Measurements from ENCODE around the gene BRD7.

BRD7 gene

DNA sequence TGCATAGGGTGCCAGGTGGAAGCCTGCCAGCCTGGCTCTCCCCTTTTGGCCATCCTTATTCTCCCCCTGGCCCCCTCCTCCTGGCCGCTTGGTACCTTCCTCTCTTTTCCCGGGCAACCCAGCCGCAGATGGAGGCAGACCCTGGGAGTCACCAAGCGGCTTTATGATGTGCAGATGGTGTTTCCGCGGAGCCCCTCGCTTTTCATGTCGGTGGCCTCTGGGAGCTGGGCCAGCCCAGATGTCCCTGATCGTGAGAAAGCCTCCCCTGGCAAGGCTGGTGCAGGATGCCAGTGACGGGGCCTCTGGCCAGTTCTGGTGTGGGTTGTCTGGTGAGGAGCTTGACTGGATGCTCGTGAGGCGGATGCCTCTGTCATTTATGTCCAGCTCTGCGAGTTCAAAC is 18.0 kb upstream of the BRD7 start:
- Histone ChIP-seq H3K9ac (ENCODE audit: low read length) (no peak overlapping the region), H3K27me3 (replicated peaks; ENCODE audit: control insufficient read depth, insufficient read depth, low read length) (peaks cover 47% of the 10 kb centered on the region), H3K4me1 (ENCODE audit: control insufficient read depth, insufficient read depth, low read length) (no peaks in the 10 kb centered on the region), H3K36me3 (ENCODE audit: control insufficient read depth, insufficient read depth, low read length, severe bottlenecking) (no peaks in the 10 kb centered on the region), H3K9me3 (ENCODE audit: control insufficient read depth, low read length) (no peaks in the 10 kb centered on the region), H3K4me3 (ENCODE audit: low read length) (no peak overlapping the region)
- no peak for DNase-seq (ENCODE audit: low read depth)

DNA sequence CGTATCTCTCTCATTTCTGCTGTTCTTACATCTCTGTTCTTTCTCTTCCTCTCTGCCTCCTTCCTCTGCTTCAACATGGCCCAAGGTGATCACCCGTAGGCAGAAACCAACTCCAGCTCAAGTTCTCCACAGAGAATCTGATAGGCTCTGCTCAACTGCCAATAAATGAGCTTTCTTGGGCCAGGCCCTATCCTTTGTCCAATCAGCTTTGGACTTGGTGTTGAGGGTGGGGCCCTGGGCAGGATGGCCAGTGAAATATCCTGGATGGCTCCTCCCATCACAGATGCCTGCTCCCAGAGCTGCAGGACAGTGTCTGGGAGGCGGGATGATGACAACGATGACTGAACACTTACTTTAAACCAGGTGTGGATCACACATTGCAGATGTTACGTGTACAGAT is 17.4 kb upstream of the BRD7 start:
- no peak for DNase-seq (ENCODE audit: low read depth)
- peaks cover 47% of the 10 kb centered on the region for H3K27me3 ChIP-seq (replicated peaks; ENCODE audit: control insufficient read depth, insufficient read depth, low read length)
- H3K4me1 ChIP-seq (ENCODE audit: control insufficient read depth, insufficient read depth, low read length): no peaks in the 10 kb centered on the region
- no peak overlapping the region for H3K4me3 ChIP-seq (ENCODE audit: low read length)
- H3K36me3 ChIP-seq (ENCODE audit: control insufficient read depth, insufficient read depth, low read length, severe bottlenecking): no peaks in the 10 kb centered on the region
- no peaks in the 10 kb centered on the region for H3K9me3 ChIP-seq (ENCODE audit: control insufficient read depth, low read length)
- H3K9ac ChIP-seq (ENCODE audit: low read length): no peak overlapping the region

DNA sequence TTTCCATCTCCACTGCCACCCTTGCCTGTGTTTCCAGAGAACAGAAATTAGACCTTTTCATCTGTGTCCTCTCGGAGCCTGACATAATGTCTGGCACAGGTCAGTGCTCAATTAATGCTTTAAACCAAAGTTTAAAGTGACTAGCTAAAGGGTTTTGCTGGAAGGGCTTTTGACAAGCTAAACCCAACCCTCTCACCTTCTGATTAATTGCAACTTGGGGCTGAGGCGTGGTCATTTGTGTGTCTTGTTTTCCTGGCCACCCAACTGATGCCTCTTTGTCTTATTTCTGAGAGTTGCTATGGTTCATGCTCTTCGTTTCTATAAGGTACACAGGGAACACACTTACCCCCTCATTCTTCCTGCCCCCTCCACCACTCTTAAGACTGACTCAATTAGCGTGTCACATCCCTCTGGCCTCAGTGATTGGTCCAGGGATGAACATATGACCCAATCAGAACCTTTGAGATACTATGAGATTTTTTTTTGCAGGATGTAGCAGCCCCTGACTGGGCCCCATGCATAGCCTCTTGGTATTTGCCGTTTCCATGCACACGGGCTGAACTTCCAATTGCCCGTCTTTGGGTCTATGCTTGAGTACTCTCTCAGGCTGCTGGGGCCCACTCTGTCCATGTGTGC is 15.8 kb upstream of the BRD7 start:
- no peak for DNase-seq (ENCODE audit: low read depth)
- Histone ChIP-seq H3K9me3 (ENCODE audit: control insufficient read depth, low read length) (no peaks in the 10 kb centered on the region), H3K4me3 (ENCODE audit: low read length) (no peak overlapping the region), H3K9ac (ENCODE audit: low read length) (no peak overlapping the region), H3K36me3 (ENCODE audit: control insufficient read depth, insufficient read depth, low read length, severe bottlenecking) (no peaks in the 10 kb centered on the region), H3K27me3 (replicated peaks; ENCODE audit: control insufficient read depth, insufficient read depth, low read length) (peaks cover 49% of the 10 kb centered on the region), H3K4me1 (ENCODE audit: control insufficient read depth, insufficient read depth, low read length) (no peaks in the 10 kb centered on the region)

DNA sequence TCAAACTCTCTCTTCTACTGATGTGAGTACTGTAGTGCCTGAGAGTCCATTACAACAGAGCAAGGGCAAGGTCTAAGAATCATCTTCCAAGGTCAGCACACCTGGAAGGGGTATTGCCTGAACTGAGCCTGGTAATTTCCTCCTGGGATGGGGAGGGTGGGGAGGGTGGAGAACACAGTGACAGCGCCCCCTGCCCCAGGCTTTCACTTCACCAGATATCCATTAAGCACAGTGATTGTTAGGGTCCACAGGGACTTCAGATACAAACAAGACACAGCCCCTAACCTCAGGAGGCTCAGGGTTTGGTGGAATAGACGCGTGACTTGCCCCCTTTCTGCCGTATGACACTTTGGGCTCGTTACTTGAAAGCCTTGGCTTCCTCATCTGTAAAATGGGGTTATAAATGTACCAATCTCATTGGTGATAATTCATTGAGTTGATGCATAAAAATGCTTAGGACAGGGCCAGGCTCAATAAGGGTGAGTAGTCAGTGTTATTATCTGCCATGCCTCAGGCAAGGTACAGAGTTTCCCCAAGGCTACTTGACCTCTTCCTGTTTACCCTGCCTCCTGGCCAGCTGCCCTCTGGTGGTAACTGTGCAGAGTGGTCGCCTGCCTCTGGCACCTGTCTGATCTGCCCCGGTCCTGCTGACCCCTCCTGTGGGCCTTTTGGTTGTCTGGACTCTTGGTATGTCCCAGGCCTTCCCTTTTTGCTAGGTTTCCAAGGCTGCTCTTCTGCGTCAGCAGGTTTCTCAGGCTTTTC is 13.1 kb upstream of the BRD7 start:
- Histone ChIP-seq H3K9ac (ENCODE audit: low read length) (no peak overlapping the region), H3K4me3 (ENCODE audit: low read length) (no peak overlapping the region), H3K27me3 (replicated peaks; ENCODE audit: control insufficient read depth, insufficient read depth, low read length) (peaks cover 31% of the 10 kb centered on the region), H3K36me3 (ENCODE audit: control insufficient read depth, insufficient read depth, low read length, severe bottlenecking) (no peaks in the 10 kb centered on the region), H3K4me1 (ENCODE audit: control insufficient read depth, insufficient read depth, low read length) (peaks cover 3% of the 10 kb centered on the region), H3K9me3 (ENCODE audit: control insufficient read depth, low read length) (no peaks in the 10 kb centered on the region)
- no peak for DNase-seq (ENCODE audit: low read depth)

DNA sequence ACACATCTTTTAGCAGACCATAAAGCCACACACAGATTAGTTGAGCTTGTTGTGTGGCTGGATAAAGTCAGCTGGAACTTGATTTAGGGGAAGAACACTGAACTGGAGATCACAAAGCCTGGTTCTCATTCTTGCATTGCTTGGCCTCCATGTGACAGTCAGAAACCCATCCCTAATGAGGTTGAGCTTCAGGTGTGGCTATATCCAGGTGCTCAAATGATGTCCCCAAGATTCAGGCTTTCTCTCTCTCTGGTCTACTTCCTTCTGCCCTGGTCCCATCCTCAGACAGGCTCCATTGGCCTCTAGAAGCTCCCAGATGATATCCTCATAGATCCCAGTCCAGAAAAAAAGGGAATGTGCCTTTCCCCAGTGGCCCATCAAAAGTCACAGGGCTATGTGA is 9.6 kb upstream of the BRD7 start:
- Histone ChIP-seq H3K9ac (ENCODE audit: low read length) (no peak overlapping the region), H3K9me3 (ENCODE audit: control insufficient read depth, low read length) (no peaks in the 10 kb centered on the region), H3K4me1 (ENCODE audit: control insufficient read depth, insufficient read depth, low read length) (peaks cover 5% of the 10 kb centered on the region), H3K4me3 (ENCODE audit: low read length) (no peak overlapping the region), H3K27me3 (replicated peaks; ENCODE audit: control insufficient read depth, insufficient read depth, low read length) (peaks cover 11% of the 10 kb centered on the region), H3K36me3 (ENCODE audit: control insufficient read depth, insufficient read depth, low read length, severe bottlenecking) (no peaks in the 10 kb centered on the region)
- DNase-seq (ENCODE audit: low read depth): no peak

DNA sequence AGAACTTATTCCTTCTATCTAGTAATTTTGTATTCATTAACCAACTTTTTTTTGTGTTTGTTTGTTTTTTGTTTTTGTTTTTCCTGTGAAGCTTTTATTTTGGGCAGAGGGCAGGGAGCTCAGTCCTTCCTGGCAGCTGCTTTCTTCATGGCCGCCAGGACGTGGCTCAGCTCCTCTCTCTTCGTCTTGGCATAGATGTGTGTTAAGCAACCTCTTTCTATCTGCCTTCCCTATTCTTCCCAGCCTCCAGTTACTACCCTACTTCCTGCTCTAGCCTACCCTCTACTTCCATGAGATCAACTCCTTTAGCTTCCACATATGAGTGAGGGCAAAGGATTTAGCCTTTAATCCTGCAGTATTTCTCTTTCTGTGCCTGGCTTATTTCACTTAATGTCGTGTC is 8.2 kb upstream of the BRD7 start:
- no peak overlapping the region for H3K9ac ChIP-seq (ENCODE audit: low read length)
- H3K4me3 ChIP-seq (ENCODE audit: low read length): no peak overlapping the region
- H3K4me1 ChIP-seq (ENCODE audit: control insufficient read depth, insufficient read depth, low read length): peaks cover 5% of the 10 kb centered on the region
- no peaks in the 10 kb centered on the region for H3K36me3 ChIP-seq (ENCODE audit: control insufficient read depth, insufficient read depth, low read length, severe bottlenecking)
- DNase-seq (ENCODE audit: low read depth): no peak
- no peaks in the 10 kb centered on the region for H3K9me3 ChIP-seq (ENCODE audit: control insufficient read depth, low read length)
- peaks cover 11% of the 10 kb centered on the region for H3K27me3 ChIP-seq (replicated peaks; ENCODE audit: control insufficient read depth, insufficient read depth, low read length)

DNA sequence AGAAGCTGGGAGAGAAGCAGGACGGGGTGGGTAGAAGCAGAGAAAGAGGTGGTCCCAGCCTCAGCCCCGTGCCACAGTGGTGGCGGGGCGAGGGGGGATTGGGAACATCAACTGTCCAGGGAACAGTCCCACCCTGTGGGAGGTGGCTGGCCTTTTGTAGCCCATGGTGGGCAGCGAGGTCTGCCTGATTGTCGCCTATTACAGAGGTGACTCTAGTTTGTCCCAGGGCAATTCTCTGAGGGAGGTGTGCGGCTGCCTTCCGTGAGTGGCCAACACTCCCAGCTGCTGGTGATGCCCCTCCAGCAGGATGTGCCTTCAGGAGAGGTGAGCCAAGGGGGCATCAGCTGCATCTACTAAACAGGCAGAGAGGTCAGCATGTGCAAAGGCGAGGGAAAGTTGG is 5.0 kb upstream of the BRD7 start:
- Histone ChIP-seq H3K9me3 (ENCODE audit: control insufficient read depth, low read length) (peaks cover 3% of the 10 kb centered on the region), H3K4me3 (ENCODE audit: low read length) (no peak overlapping the region), H3K4me1 (ENCODE audit: control insufficient read depth, insufficient read depth, low read length) (peaks cover 9% of the 10 kb centered on the region), H3K36me3 (ENCODE audit: control insufficient read depth, insufficient read depth, low read length, severe bottlenecking) (no peaks in the 10 kb centered on the region), H3K27me3 (replicated peaks; ENCODE audit: control insufficient read depth, insufficient read depth, low read length) (peaks cover 4% of the 10 kb centered on the region), H3K9ac (ENCODE audit: low read length) (no peak overlapping the region)
- no peak for DNase-seq (ENCODE audit: low read depth)

DNA sequence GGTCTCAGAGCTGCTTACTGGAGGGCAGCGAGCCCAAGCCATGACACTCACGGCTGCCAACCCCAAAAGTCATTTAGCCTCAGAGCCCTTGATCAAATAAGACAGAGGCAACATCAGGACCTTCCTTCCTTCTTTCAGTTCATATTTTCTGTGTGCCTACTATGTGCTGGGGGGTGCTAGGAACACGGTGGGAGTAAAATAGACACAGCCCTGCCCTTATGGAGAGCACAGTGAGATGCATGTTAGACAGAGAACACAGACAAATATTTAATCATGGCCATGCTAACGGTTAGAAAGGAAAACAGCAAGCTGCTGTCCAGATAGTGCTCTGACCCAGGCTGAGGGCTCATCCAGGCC is 4.5 kb upstream of the BRD7 start:
- no peaks in the 10 kb centered on the region for H3K36me3 ChIP-seq (ENCODE audit: control insufficient read depth, insufficient read depth, low read length, severe bottlenecking)
- DNase-seq (ENCODE audit: low read depth): no peak
- H3K27me3 ChIP-seq (replicated peaks; ENCODE audit: control insufficient read depth, insufficient read depth, low read length): peaks cover 4% of the 10 kb centered on the region
- H3K9ac ChIP-seq (ENCODE audit: low read length): no peak overlapping the region
- peaks cover 3% of the 10 kb centered on the region for H3K9me3 ChIP-seq (ENCODE audit: control insufficient read depth, low read length)
- H3K4me3 ChIP-seq (ENCODE audit: low read length): no peak overlapping the region
- peaks cover 9% of the 10 kb centered on the region for H3K4me1 ChIP-seq (ENCODE audit: control insufficient read depth, insufficient read depth, low read length)

DNA sequence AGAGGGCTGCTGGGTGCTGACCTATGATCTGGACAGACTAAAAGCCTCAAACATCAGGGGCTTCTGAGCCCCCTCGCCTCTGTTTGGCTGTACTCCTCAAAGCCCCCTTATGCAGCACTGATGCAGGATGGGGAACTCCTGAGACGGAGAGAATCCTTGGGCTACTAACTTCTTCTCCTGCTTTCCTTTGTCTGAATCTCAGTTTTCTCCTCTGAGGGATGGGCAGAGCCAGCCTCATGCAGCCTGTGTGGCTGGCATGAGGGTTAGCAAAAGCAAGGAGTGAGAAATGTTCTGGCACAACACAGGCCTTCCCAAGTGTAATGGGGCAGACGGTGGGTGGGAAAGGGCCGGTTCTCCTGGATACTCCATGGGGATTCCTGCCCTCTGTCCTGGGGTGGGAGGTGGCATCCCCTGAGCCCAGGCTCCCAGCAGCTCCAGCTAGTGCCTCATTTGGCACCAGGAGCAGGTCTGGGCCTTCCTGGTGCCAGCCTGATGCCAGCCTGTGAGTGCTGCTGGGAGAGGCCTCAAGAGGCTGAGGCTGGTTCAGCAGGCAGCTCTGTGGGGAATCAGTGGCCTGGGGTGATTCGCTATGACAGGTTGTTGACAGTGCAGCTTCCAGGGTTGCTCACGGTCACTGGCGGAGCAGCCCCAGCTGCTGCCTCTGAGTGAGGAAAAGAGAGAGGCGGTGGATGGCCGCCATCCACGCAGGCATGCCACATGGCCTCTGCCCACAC is 4.0 kb upstream of the BRD7 start:
- H3K27me3 ChIP-seq (replicated peaks; ENCODE audit: control insufficient read depth, insufficient read depth, low read length): peaks cover 4% of the 10 kb centered on the region
- no peak overlapping the region for H3K4me3 ChIP-seq (ENCODE audit: low read length)
- peak; percentile 24 for DNase-seq (ENCODE audit: low read depth)
- H3K9me3 ChIP-seq (ENCODE audit: control insufficient read depth, low read length): peaks cover 3% of the 10 kb centered on the region
- H3K36me3 ChIP-seq (ENCODE audit: control insufficient read depth, insufficient read depth, low read length, severe bottlenecking): no peaks in the 10 kb centered on the region
- no peak overlapping the region for H3K9ac ChIP-seq (ENCODE audit: low read length)
- peaks cover 11% of the 10 kb centered on the region for H3K4me1 ChIP-seq (ENCODE audit: control insufficient read depth, insufficient read depth, low read length)

DNA sequence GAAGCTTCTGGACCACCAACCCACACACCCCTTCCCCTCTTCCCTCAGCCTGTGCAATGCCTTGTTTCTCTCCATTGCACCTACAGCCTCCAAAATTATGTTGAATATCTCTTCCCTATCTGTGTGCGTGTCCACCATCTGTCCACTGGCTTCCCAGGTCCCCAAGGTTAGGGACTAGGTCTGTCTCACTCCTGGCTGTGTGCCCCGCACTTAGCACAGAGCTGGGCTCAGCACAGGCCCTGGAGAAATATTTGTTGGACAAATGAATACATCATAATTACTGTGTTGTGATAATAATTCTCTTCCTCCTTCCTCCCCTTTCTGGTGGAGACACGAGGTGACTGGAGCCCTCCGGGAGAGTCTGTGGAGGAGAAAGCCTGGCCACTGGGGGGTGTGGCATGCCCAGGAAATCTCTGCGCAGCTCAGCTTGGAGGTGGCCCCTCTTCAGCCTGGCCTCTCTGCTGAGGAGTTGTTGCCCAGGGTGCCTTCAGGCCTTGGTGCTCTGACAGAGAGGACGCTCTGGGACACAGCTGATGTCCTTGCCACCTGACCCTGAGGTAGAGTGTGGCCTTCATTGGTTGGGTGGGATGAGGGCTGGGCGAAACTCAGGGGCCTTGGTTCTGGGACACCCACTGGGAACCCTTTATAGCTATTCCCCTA is 3.3 kb upstream of the BRD7 start:
- Histone ChIP-seq H3K4me3 (ENCODE audit: low read length) (no peak overlapping the region), H3K4me1 (ENCODE audit: control insufficient read depth, insufficient read depth, low read length) (peaks cover 17% of the 10 kb centered on the region), H3K9ac (ENCODE audit: low read length) (no peak overlapping the region), H3K27me3 (replicated peaks; ENCODE audit: control insufficient read depth, insufficient read depth, low read length) (peaks cover 4% of the 10 kb centered on the region), H3K36me3 (ENCODE audit: control insufficient read depth, insufficient read depth, low read length, severe bottlenecking) (no peaks in the 10 kb centered on the region), H3K9me3 (ENCODE audit: control insufficient read depth, low read length) (peaks cover 3% of the 10 kb centered on the region)
- peak; percentile 27 for DNase-seq (ENCODE audit: low read depth)

DNA sequence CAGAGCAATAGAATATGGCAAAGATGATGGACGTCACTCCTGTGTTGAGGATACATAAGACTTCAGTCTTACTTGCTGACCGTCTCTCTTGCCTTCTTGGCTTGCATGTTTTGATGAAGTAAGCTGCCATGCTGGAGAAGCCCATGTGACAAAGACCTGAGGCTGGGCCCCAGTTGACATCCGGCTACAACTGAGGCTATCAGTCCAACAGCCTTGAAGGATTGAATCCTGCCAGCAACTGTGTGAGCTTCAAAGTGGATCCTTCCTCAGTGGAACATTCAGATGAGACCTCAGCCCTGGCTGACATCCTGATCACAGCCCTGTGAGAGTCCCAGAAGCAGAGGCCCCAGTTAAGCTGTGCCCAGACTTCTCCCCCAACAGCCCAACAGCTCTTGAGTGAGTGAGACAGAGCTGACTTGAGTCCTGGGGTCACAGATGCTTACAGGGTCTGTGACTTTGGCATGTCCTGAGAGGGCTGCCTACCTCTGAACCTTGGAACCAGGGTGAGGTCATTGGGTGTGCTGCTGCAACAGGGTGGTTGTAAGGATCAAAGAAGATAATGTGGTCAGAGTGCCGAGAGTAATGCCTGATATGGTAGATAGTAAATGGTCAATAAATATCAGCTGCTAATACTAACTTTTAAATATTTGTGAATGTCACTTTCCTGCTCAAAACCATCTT is 2.4 kb upstream of the BRD7 start:
- Histone ChIP-seq H3K4me1 (ENCODE audit: control insufficient read depth, insufficient read depth, low read length) (peaks cover 20% of the 10 kb centered on the region), H3K9ac (ENCODE audit: low read length) (no peak overlapping the region), H3K9me3 (ENCODE audit: control insufficient read depth, low read length) (peaks cover 3% of the 10 kb centered on the region), H3K36me3 (ENCODE audit: control insufficient read depth, insufficient read depth, low read length, severe bottlenecking) (peaks cover under 1% of the 10 kb centered on the region), H3K4me3 (ENCODE audit: low read length) (no peak overlapping the region), H3K27me3 (replicated peaks; ENCODE audit: control insufficient read depth, insufficient read depth, low read length) (peaks cover 4% of the 10 kb centered on the region)
- no peak for DNase-seq (ENCODE audit: low read depth)

Data from adipocyte (in vitro differentiated cells).